Fibroblast of mammary gland (primary cell): Measurements from ENCODE around the gene HIGD2B.
"Not testable (repeated sequence)": the region's sequence is repeated elsewhere in the genome, so short reads cannot be mapped to it uniquely, and the experiment has no call there.

ENCODE experiments used
- DNase-seq: peaks from one replicate; pipeline ENCODE4 v3.0.0-alpha.2; 2010; ENCODE audit warnings: low read depth
- H3K4me3 ChIP-seq: 2 replicates; pipeline ENCODE4 v1.5.1; 2011; ENCODE audit warnings: low read depth, mild to moderate bottlenecking, low read length, moderate library complexity; ENCODE audit not compliant: control insufficient read depth
- TF ChIP-seq, protein P1 (sequence below): conservative IDR thresholded peaks from 2 replicates; pipeline ENCODE4 v1.5.1; 2011; ENCODE audit warnings: low read depth, low read length, inconsistent platforms; ENCODE audit not compliant: control insufficient read depth, insufficient read depth

HIGD2B gene

DNA sequence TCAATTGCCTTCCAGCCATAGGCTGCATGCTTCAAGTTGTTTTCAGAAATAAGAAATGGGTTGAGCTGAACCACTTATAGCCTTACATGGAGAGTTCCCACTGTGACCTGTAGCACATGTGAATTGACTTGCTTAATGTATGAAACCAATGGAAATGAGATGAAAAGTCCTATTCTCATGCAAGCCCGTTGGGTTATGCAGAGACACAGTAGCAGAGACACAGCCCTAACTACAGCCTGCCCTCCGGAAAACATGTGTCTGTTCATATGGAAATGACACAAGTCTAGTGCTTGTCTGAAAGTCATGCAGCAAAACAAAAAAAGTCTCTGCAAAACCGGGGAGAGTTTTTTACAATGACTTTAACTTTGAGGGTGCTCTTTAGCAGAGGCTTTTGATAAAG is 14.5 kb downstream of the HIGD2B start:
- DNase-seq: no peak
- H3K4me3 ChIP-seq: no peak overlapping the region
- TF ChIP-seq, protein P1, sequence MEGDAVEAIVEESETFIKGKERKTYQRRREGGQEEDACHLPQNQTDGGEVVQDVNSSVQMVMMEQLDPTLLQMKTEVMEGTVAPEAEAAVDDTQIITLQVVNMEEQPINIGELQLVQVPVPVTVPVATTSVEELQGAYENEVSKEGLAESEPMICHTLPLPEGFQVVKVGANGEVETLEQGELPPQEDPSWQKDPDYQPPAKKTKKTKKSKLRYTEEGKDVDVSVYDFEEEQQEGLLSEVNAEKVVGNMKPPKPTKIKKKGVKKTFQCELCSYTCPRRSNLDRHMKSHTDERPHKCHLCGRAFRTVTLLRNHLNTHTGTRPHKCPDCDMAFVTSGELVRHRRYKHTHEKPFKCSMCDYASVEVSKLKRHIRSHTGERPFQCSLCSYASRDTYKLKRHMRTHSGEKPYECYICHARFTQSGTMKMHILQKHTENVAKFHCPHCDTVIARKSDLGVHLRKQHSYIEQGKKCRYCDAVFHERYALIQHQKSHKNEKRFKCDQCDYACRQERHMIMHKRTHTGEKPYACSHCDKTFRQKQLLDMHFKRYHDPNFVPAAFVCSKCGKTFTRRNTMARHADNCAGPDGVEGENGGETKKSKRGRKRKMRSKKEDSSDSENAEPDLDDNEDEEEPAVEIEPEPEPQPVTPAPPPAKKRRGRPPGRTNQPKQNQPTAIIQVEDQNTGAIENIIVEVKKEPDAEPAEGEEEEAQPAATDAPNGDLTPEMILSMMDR: no peak

DNA sequence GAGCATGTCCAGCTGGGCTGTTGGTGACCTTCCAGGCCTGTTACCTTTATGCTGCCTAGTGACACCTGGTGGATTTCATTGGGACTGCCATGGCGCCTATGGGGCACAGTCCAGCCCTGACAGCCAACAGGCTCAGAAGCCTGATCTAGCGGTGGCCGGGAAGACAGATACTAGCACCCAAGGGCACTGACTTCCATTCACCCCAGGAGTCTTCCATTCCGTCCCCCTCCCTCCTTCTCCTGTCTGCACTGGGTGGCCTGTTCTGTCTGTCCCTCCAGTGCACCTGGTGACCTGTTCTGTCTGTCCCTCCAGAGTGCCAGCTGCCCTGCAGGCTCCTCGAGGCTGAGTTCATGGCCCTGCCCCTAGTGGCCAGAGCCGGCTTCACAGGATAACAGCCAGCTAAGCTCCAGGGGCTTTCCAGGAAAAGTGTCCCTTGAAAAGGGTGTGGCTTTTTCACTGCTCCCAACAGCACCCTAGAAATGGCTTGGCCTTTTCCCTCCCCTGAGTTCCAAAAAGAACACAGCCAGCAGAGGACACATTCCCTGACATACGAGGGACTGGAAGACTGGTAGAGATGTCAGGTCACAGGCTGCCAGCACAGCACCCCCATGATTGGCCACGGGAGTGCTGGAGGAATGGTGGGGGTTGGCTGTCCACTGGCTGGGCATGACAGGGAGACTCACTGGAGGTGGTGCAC is 15.2 kb downstream of the HIGD2B start:
- DNase-seq: peak; percentile 55
- H3K4me3 ChIP-seq: not testable (repeated sequence)

DNA sequence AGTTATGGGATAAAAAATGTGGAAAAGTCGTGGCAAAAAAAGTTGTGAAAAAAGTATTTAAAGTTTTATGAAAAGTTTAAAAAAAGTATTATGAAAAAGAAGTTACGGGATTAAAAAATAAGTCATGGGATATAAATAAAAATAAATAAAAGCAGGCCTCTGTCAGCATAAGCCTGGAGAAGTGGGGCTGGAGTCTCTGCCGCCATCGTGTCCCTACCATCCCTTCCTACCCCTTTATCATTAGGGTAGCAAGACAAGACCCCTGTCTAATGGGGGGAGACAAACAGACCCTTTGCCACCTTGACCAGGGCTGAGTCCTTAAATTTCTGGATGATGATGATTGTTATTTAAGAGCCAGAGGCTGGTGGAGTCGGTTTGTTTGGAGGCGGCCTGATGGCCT is 16.2 kb downstream of the HIGD2B start:
- DNase-seq, H3K4me3 ChIP-seq: not testable (repeated sequence)

More for the DNA sequence above, 15.2 kb downstream of the HIGD2B start:
- TF ChIP-seq, protein P1: peak; percentile 72

DNA sequence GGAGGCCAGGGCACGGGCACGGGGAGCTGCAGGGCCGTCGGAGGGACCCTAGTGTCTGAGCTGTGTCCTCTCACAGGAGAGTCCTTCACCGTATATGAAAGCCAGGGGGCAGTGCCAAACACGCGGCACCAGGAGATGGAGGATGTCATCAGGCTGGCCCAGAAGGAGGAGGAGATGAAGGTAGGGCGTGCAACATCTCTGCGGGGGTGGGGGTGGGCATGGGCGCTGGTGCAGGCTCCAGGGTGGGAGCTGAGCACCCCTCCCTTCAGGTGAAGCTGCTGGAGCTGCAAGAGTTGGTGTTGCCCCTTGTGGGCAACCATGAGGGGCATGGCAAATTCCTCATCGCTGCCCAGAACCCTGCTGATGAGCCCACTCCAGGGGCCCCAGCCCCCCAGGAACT is 20.3 kb downstream of the HIGD2B start:
- H3K4me3 ChIP-seq, DNase-seq: not testable (repeated sequence)

DNA sequence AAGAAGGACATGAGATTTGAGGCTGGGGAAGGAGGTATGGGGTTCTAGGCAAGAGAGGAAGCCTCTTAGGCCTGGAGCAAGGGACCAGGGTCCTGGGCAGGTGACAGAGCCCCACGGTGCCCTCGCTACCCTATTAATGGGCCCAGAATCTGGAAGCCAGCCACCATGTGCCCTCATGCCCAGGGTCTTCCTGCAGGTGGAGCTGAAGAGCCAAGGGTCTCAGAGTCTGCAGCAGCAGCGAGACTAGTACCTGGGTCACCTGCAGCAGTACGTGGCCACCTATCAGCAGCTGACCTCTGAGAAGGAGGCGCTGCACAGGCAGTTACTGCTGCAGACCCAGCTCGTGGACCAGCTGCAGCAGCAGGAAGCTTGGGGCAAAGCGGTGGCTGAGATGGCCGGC is 22.1 kb downstream of the HIGD2B start:
- H3K4me3 ChIP-seq, DNase-seq: not testable (repeated sequence)

DNA sequence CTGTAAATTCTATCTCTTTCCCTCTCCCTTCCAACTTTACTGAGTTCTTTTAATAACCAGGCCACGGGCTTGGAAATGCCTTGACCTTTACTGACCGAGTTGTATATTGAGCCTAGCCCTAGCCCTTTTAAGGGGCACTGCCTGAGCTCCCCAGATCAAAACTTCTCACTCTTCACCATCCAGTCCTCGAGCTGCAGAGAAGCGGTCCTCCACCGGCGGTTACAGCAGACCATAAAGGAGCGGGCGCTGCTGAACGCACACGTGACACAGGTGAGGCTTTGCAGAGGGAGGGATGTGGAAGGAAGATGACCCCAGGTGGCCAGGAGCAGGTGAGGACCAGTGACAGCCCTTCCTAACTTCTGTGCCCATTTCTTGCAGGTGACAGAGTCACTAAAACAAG is 24.9 kb downstream of the HIGD2B start:
- H3K4me3 ChIP-seq, DNase-seq: not testable (repeated sequence)

DNA sequence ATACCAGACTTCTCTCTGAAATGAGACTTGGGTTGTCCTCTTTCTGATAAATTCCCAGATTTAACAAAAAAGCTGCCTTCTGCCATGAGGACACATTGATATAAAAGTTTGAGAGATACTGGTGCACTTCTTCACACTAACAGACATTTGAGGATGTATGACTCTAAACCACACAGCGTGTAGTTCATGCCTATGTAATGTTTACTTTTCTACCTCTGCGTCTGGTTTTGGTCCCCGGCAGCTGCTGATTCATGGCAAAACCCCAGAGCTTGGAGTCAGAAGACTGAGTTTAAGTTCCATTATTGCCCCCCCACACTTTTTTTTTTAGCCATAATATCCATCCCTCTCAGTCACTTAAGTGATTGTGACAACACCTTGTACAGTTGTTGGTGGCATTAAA is 30.0 kb downstream of the HIGD2B start:
- not testable (repeated sequence) for DNase-seq, H3K4me3 ChIP-seq

DNA sequence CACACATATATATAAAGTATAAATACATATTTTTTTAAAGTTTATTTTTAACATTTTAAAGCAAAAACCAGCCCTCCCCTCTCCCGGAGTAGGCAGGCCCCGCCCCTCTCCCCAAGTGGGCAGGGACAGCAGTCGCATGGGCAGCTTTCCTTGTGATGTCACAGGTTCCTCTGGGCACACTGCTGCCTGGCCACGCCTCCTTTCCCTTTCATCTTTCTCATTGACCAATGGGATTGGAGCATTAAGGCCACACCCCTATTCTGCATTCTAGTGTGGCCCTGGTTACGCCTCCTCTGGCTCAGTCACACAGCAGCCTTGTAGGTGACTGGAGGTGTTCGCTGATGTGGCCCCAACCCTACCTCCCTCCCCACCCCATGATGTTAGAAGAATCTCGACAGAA is 31.6 kb downstream of the HIGD2B start, which contains the start of gene GOLGA6B:
TSS of gene GOLGA6B (plus strand) at position 301 of the 400 bp plus-strand sequence. CDS start at position 342, 41 bp downstream.
- not testable (repeated sequence) for DNase-seq, H3K4me3 ChIP-seq

DNA sequence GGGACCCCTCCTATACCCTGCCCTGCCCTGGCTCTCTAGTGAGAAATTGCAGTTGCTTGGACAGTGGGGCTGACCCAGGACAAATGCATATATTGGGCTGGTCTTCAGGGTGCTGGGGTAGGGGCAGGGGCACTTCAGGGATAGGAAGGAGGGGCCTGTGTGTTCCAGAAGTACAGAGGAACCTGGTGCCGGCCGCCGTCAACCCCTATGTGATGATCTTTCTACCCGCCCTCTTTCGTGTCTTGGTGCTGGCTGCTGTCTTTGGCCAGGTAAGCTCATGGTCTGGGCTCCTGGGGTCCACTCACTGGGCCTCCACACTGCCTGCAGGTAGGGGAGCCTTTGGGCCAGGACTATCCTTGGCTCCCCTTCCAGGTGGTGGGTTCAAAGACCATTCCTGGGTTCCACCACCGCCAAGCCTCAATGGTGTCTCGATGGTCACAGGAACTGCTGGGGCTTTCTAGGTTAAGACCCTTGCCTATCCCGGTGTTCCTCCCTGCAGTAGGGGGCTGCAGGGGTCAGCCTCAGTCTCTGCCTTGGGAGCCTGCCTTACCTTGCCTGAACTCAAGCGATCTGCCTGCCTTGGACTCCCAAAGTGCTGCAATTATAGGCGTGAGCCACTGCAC is 37.2 kb downstream of the HIGD2B start:
- DNase-seq, H3K4me3 ChIP-seq: not testable (repeated sequence)

DNA sequence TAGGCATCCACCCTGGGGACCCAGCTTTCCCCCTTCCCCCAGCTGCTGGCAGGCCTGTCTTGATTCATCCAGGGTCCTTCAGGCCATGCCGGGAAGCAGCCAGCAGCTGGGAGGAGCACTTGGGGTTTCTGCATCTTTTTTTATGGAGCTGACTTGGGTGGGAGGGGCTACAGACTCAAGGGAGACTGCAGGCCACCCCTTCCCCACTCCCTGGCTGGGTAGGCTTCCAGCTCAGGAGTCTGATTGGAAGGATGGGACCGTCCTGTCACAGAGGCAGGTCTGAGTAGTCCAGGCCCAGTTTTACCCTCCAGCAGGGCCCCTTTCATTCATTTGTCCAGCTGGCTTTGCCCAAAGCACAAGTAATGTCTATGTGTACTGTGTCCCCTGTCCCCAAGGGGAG is 43.7 kb downstream of the HIGD2B start:
- H3K4me3 ChIP-seq, DNase-seq: not testable (repeated sequence)

DNA sequence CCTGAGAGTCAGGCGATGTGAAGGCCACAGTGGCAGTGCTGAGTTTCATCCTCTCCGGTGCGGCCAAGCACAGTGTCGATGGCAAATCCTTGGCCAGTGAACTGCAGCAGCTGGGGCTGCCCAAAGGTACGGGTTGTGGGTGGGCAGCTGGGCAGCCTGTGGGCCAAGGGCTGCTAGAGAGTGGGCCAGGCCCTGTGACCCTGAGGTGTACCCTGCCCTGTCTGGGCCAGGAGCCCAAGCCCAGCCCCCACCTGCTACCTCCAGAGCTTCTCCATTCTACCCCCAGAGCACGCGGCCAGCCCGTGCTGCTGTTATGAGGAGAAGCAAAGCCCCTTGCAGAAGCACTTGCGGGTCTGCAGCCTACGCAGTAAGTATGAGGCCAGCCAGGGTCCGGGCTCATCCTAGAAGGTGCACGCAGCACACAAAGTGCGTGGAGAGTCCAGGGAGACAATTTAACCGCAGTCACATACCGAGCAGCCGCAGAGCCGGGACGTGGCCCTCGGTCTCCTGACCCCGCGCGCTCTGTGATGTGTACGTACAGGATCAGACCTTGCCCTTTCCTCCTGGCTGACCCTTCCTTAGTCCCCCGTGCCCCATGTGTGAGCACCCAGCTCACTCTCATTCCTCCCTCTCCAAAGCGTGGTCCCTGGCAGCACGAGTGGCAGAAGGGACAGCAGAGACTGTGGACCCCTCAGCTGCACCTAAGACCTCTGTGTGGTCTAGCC is 46.1 kb downstream of the HIGD2B start:
- not testable (repeated sequence) for H3K4me3 ChIP-seq, DNase-seq

DNA sequence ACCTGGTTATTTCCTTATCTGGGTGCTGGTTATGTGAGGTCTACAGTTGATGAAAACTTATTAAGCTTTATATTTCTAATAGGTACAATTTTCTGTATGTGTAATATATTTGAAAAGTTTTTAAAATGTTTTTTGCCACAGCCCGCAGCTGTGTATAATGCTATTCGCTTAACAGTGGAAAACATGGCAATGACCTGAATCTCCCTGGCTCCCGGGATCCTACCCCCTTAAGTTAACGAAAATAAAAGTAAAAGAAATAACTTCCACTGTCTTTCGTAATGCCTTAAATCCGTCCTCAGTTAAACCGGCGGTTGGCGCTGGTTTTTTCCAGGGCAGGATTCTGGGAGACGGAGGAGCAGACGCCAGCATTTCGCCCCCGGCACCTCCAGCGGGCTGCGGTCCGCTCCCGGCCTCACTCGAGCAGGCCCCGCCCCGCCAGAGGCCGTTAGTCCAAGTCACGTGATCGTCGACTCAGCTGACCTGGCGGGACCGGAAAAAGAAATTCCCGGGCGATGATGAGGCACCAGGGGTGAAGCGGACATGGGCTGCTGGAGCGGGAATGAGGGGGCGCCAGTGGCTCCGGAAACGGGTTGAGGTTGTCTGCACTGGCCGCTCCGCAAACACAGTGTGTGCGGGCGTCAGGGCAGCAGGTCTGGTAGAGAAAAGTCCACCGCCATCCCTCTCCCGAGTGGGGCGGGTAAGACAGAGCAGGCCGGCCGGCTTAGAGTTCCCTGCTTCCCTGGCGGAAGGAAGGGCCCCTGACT is 49.3 kb downstream of the HIGD2B start:
- H3K4me3 ChIP-seq: peak overlapping the region; percentile 26
- DNase-seq: peak; percentile 83

DNA sequence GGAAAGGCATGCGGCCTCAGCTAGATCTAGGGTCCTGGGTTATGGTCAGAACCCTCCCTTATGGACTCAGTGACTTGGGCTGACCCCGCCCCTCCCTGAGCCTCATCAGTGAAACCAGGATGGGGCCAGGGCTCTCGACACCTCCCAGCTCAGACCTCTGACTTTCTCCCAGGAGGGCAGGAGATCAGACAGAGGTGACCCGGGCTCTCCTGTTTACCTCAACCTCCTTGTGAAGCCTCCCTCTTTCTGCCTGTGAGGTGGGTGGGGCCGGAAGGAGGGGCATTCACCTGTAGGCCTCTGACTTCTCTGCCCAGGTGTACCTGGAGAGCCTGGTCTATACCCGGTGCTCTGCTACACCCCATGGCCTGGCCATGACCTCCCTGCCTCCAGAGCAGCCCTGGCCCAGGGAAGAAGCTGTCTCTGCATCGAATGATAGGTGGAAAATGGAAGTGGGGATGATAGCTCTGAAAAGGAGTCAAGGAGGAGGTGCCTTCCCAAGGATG is 56.9 kb downstream of the HIGD2B start:
- DNase-seq, H3K4me3 ChIP-seq: not testable (repeated sequence)
